Breast epithelium (tissue), 3 donors: ENCODE data around the gene PRELID1.

ENCODE experiments used
- POLR2A ChIP-seq: fragments of 450-650 bp; IDR thresholded peaks from one replicate; pipeline ENCODE4 v1.6.1; 2016; ENCODE audit warnings: antibody characterized with exemption, mild to moderate bottlenecking, moderate library complexity
- TF ChIP-seq, protein P1 (sequence below), 3 donors: fragments of 450-650 bp; IDR thresholded peaks; one replicate each; pipeline ENCODE4 v1.5.1; 2016 to 2017; ENCODE audit warnings: antibody characterized with exemption in 3 of 3, mild to moderate bottlenecking in 3 of 3, moderate library complexity in 3 of 3

DNA sequence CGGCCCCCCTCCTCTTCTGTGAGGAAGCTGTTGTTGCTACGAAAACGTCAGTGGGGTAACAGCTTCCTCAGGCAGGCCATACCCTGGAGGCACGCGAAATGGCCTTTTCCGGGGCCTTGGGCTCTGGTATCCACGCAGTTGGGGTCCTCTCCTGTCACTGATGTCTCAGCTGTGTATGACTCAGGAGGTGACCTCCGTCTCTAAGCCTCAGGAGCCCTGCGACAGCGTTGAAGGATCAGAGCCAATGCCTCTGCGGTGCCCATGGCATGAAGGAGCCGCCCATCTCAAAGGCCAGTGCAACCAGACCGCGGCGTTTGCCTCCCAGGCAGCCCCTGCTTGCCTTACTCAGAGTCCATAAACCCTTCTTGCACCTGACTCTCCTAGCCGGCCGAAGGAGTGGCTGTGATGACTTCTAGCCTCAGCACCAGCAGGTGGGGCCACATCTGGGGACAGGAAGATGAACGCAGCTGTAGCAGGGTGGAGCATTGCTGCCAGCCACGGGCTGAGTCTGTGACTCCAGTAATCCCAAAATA is 9.1 kb downstream of the PRELID1 start:
- no peak for TF ChIP-seq POLR2A
- TF ChIP-seq, protein P1, sequence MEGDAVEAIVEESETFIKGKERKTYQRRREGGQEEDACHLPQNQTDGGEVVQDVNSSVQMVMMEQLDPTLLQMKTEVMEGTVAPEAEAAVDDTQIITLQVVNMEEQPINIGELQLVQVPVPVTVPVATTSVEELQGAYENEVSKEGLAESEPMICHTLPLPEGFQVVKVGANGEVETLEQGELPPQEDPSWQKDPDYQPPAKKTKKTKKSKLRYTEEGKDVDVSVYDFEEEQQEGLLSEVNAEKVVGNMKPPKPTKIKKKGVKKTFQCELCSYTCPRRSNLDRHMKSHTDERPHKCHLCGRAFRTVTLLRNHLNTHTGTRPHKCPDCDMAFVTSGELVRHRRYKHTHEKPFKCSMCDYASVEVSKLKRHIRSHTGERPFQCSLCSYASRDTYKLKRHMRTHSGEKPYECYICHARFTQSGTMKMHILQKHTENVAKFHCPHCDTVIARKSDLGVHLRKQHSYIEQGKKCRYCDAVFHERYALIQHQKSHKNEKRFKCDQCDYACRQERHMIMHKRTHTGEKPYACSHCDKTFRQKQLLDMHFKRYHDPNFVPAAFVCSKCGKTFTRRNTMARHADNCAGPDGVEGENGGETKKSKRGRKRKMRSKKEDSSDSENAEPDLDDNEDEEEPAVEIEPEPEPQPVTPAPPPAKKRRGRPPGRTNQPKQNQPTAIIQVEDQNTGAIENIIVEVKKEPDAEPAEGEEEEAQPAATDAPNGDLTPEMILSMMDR (IDR thresholded peaks at IDR 0.05): no peak
